LNCaP clone FGC (cell line): ENCODE results near the gene GALNT10.

Source experiments
- DNase-seq: peaks from one replicate; pipeline ENCODE4 v3.0.0-alpha.2; 2011; ENCODE audit warnings: low read depth
- H3K4me3 ChIP-seq: 2 replicates; pipeline ENCODE4 v1.5.1; 2011; ENCODE audit warnings: mild to moderate bottlenecking, low read depth, low read length, control low read depth
- TF ChIP-seq, protein P1 (sequence below): IDR thresholded peaks from 2 replicates; pipeline ENCODE4 v1.5.1; 2012; ENCODE audit warnings: mild to moderate bottlenecking; ENCODE audit not compliant: control insufficient read depth, insufficient read depth; ENCODE audit errors: extremely low read depth

Gene GALNT10

DNA sequence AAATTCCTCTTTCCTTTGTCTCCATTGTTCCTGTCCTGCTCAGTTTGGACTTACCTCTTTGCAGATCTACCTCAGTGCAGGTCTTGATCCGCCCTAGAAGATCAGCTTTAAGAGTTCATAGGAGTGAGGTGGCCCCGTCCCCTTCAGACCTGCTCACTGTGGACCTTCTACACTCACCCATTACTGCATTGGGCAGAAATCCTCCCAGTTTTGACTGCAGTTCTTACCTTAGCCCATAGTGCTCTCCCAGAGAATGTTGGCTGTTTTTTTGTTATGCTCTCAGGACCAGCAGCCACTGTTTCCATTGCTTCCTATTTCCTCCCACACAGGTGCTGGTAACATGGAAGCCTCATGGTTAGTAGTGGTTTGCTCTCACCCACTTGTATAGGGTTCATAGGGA lies 63.3 kb downstream of the GALNT10 start:
- TF ChIP-seq, protein P1, sequence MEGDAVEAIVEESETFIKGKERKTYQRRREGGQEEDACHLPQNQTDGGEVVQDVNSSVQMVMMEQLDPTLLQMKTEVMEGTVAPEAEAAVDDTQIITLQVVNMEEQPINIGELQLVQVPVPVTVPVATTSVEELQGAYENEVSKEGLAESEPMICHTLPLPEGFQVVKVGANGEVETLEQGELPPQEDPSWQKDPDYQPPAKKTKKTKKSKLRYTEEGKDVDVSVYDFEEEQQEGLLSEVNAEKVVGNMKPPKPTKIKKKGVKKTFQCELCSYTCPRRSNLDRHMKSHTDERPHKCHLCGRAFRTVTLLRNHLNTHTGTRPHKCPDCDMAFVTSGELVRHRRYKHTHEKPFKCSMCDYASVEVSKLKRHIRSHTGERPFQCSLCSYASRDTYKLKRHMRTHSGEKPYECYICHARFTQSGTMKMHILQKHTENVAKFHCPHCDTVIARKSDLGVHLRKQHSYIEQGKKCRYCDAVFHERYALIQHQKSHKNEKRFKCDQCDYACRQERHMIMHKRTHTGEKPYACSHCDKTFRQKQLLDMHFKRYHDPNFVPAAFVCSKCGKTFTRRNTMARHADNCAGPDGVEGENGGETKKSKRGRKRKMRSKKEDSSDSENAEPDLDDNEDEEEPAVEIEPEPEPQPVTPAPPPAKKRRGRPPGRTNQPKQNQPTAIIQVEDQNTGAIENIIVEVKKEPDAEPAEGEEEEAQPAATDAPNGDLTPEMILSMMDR: no peak
- no peak overlapping the region for H3K4me3 ChIP-seq
- DNase-seq: no peak

DNA sequence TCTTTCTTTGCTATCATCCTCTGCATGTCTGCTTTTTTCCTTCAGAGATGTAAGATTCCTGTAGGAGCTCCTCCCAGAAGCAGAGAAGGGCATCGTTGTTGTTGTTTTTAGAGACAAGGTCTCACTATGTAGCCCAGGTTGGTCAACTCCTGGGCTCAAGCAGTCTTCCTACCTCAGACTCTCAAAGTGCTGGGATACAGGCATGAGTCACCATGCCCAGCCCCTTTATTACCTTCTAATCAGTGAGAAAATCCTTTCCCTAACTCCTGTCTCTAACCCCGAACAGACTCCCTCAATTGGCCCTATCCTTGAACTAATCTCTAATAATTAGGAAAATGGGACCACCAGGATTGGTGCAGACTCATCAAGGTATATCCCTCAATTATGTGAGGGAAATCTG lies 64.4 kb downstream of the GALNT10 start:
- DNase-seq: no peak
- TF ChIP-seq, protein P1: no peak
- H3K4me3 ChIP-seq: no peak overlapping the region

DNA sequence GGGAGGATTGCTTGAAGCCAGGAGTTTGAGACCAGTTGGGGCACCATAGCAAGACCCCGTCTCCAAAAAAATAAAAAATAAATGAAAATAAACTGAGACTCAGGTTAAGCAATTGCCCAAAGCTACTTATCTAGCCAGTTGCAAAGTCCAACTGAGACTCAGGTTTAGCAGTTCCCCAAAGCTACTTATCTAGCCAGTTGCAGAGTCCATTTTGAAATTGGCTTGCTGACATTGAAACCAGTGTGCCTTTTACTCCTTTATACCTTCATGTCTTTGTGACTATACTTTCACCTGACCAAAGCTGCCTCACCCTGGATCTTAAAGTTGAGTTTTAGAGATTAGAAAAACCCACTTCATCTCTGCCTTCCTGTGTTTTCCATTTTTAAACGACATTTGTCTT lies 66.5 kb downstream of the GALNT10 start:
- no peak for DNase-seq
- H3K4me3 ChIP-seq: no peak overlapping the region
- TF ChIP-seq, protein P1: no peak

DNA sequence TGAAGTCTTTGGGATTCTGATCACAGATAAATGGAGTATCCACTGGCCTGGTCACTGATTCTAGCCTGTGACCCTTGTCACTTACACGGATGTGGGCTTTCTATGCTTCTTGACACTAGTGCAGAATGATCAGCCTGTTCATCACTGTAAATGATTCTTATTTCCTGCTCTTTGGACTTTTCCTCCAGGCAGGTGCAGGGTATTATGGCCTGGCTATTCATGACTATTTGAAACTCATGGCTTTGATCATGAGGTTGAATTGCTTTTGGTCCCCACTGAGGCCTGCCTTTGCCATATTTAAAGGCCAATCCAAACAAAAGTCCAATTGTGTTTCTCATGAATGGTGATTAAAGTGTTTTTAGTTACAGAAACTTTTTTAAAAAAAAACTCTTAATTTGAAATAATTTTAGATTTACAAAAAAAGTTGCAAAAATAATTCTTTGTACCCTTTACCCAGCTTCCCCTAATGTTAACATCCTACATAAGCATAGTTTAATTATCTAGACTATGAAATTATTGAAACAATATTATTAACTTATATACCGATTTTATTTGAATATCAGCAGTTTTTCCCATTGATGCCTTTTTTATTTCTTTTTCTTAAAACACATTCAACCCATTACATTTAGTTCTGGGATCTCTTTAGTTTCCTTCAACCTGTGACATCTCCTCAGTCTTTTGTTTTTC lies 68.1 kb downstream of the GALNT10 start:
- no peak for DNase-seq
- TF ChIP-seq, protein P1: no peak
- no peak overlapping the region for H3K4me3 ChIP-seq

DNA sequence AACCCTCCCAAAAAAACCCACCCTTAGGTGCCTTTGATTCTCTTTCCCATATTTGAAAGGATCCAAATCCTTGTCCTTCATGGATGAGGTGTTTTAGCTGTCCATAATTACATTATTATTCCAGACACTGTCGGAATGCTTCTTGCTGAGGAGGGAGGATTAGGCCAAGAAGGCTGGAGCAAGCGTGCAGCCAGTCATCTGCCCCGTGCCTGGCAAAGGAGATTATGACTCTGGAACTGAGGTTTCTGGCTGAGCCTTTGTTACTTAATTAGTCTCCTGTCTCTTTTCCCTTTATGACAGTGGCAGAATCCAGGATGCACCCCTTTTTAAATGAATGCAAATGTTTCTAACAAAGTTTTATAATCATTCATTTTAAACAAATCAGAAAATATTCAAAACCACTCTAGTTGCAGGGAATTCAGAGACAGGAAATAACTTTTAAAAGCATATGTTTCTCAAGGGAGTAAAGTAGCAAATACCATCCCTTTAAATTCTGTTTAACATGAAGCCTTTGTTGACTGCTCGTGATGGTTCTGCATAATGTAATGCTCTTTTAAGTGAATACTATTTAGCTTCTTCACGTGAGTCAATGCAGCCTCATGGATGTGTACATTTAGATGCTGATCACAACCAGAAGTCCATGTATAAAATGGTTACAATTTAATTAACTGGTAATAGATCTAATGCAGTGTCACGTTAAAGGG lies 69.8 kb downstream of the GALNT10 start:
- H3K4me3 ChIP-seq: no peak overlapping the region
- no peak for DNase-seq
- TF ChIP-seq, protein P1: no peak

DNA sequence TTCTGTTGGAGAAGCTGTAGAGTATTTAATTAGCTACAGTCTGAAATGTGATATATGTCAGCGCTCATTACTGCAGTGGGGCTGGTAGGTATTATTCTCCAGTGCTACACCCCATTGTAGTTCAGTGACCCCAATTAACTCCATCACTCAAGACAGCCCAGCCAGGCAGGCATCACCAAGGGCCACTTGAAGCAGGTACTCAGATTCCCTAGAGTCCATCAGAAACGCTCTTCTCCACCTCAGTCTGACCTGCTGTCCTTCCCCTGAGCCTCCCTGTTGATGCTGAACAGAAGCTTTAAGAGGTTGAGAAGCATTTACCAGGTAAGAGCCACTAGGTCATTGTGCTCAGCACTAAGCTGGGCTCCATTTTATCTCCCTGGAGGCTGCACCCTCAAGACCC lies 71.8 kb downstream of the GALNT10 start:
- TF ChIP-seq, protein P1: no peak
- no peak for DNase-seq
- H3K4me3 ChIP-seq: no peak overlapping the region
